Naive thymus-derived CD4-positive, alpha-beta T cell (primary cell): Measurements from ENCODE around the gene UTS2. TPM values are rescaled to one million over a fixed set of nuclear protein-coding genes. Genes with fewer than 3 reads are reported as not detected.

ENCODE experiments used
- ATAC-seq: fragments of 150-1000 bp; cut with Tn5 transposase; 2 replicates; pipeline ENCODE4 v1.10.0; 2021; ENCODE audit warnings: mild to moderate bottlenecking, moderate library complexity
- CTCF ChIA-PET: fragments of 350-600 bp; sonication (Branson Sonifier 250); formaldehyde crosslinking; loops from one replicate; lab custom pipeline; 2021; ENCODE audit warnings: antibody characterized with exemption; lab: Charles Lee
- POLR2A ChIA-PET: fragments of 350-600 bp; sonication (Branson Sonifier 250); formaldehyde crosslinking; loops from one replicate; lab custom pipeline; 2021; ENCODE audit warnings: antibody characterized with exemption, inconsistent platforms; lab: Charles Lee
- DNase-seq, 9 donors: peaks; one replicate each; pipeline versions ENCODE4 v3.0.0 to v3.0.0-alpha.2; 2020 to 2022; ENCODE audit warnings: mixed read lengths in 1 of 9
- H3K27ac ChIP-seq: one replicate; pipeline ENCODE4 v1.7.0; 2013; ENCODE audit warnings: mild to moderate bottlenecking, low read depth, low read length, moderate library complexity
- H3K27me3 ChIP-seq, 2 donors: one replicate each; pipeline ENCODE4 v1.7.0; 2013; ENCODE audit warnings: low read length in 2 of 2, mild to moderate bottlenecking in 2 of 2, moderate library complexity in 2 of 2; ENCODE audit not compliant: control insufficient read depth in 2 of 2, insufficient read depth in 2 of 2
- H3K36me3 ChIP-seq, 3 experiments: 1 replicate in 2 of 3; 2 replicates in 1 of 3; pipeline ENCODE4 v1.7.0; 2013; ENCODE audit warnings: low read length in 3 of 3, mild to moderate bottlenecking in 3 of 3, moderate library complexity in 1 of 3; ENCODE audit not compliant: insufficient read depth in 3 of 3, control insufficient read depth in 2 of 3
- H3K4me1 ChIP-seq, 2 donors: one replicate each; pipeline ENCODE4 v1.7.0; 2013; ENCODE audit warnings: low read length in 2 of 2, mild to moderate bottlenecking in 2 of 2, moderate library complexity in 1 of 2; ENCODE audit not compliant: control insufficient read depth in 2 of 2, insufficient read depth in 2 of 2
- H3K4me3 ChIP-seq: 2 replicates; pipeline ENCODE4 v1.7.0; 2013; ENCODE audit warnings: mild to moderate bottlenecking, low read length
- H3K9me3 ChIP-seq, 3 experiments: 1 replicate in 2 of 3; 2 replicates in 1 of 3; pipeline ENCODE4 v1.7.0; 2013; ENCODE audit warnings: low read length in 3 of 3; ENCODE audit not compliant: control insufficient read depth in 2 of 3
- H3K27ac Mint-ChIP-seq, 9 donors: one replicate each; pipeline ENCODE4 v1.8.0; 2020 to 2022; ENCODE audit warnings: mixed read lengths in 9 of 9, mild to moderate bottlenecking in 8 of 9, moderate library complexity in 5 of 9, inconsistent platforms in 2 of 9
- H3K27me3 Mint-ChIP-seq, 5 donors: one replicate each; pipeline ENCODE4 v1.8.0; 2021 to 2022; ENCODE audit warnings: mixed read lengths in 5 of 5, mild to moderate bottlenecking in 1 of 5
- H3K36me3 Mint-ChIP-seq, 5 donors: one replicate each; pipeline ENCODE4 v1.8.0; 2020 to 2022; ENCODE audit warnings: mixed read lengths in 5 of 5, mild to moderate bottlenecking in 3 of 5, inconsistent platforms in 1 of 5
- H3K4me1 Mint-ChIP-seq, 7 donors: one replicate each; pipeline ENCODE4 v1.8.0; 2020 to 2022; ENCODE audit warnings: mixed read lengths in 7 of 7, mild to moderate bottlenecking in 3 of 7, inconsistent platforms in 1 of 7
- H3K4me3 Mint-ChIP-seq, 10 donors: one replicate each; pipeline ENCODE4 v1.8.0; 2020 to 2022; ENCODE audit warnings: mild to moderate bottlenecking in 10 of 10, mixed read lengths in 10 of 10, moderate library complexity in 6 of 10, inconsistent platforms in 2 of 10
- H3K9me3 Mint-ChIP-seq, 11 donors: one replicate each; pipeline ENCODE4 v1.8.0; 2020 to 2022; ENCODE audit warnings: mixed read lengths in 11 of 11, mild to moderate bottlenecking in 4 of 11, inconsistent platforms in 1 of 11, moderate library complexity in 1 of 11
- intact Hi-C, 2 donors: fragments of 100-400 bp; cut with micrococcal nuclease; formaldehyde crosslinking; loops; one replicate each; pipeline ENCODE4 v1.15.1; 2023
- polyA plus RNA-seq, 2 donors: library from polyadenylated mRNA; unstranded; fragments of 300-500 nt; fragmentation: Illumina TruSeq; gene quantifications; one replicate each; pipeline ENCODE4 v1.2.3, GENCODE V29; 2021
- total RNA-seq, 6 experiments: library from RNA in 5 of 6; stranded (reverse) in 5 of 6; gene quantifications; 1 replicate in 5 of 6; 2 replicates in 1 of 6; pipeline ENCODE4 v1.2.3 and lab custom pipeline; 2021 to 2026

The UTS2 gene
- total and polyA plus RNA-seq, 7 experiments from 2014 or later: 0.39 TPM; not detected in 6

GRCh38 chr1:7842517-7842916, 10.3 kb downstream of the UTS2 start:
- H3K27me3 Mint-ChIP-seq: peaks cover 0 to 2% (median 0%) of the 10 kb centered on the region in 5 donors
- Histone ChIP-seq H3K9me3 (no peaks in the 10 kb centered on the region), H3K36me3 (peaks cover 0 to 21% (median 6%) of the 10 kb centered on the region in 3 experiments), H3K4me1 (no peaks in the 10 kb centered on the region), H3K27me3 (no peaks in the 10 kb centered on the region), H3K4me3 (no peak overlapping the region), H3K27ac (no peak overlapping the region)
- peaks cover 22 to 49% (median 42%) of the 10 kb centered on the region in 5 donors for H3K36me3 Mint-ChIP-seq
- H3K27ac Mint-ChIP-seq: no peak overlapping the region
- DNase-seq (no peak), ATAC-seq (no peak)
- no peak overlapping the region for H3K4me3 Mint-ChIP-seq
- peaks cover 4 to 28% (median 11%) of the 10 kb centered on the region in 11 donors for H3K9me3 Mint-ChIP-seq
- ChIA-PET POLR2A (no interaction called here), CTCF (no interaction called here)
- H3K4me1 Mint-ChIP-seq: no peaks in the 10 kb centered on the region
- intact Hi-C loops: no loop called here

DNA sequence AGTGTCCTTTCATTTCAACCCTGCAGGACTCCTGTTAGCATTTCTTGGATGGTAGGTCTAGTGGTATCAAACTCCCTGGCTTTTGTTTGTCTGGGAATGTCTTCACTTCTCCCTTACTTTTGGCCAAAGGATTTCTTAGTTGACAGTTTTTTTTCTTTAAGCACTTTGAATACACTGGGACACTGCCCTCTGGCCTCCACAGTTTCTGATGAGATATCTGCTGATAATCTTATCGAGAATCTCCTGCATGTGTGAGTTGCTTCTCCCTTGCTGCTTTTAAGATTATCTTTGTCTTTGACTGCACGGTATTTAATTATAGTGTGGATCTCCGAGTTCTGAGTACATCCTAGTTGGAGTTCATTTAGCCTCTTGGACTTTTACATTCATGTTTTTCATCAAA, 13.3 kb downstream of the UTS2 start:
- POLR2A ChIA-PET: no interaction called here
- Histone ChIP-seq H3K36me3 (peaks cover 0 to 45% (median 6%) of the 10 kb centered on the region in 3 experiments), H3K9me3 (no peaks in the 10 kb centered on the region), H3K4me3 (no peak overlapping the region), H3K27me3 (no peaks in the 10 kb centered on the region), H3K27ac (no peak overlapping the region), H3K4me1 (no peaks in the 10 kb centered on the region)
- no peak for ATAC-seq
- CTCF ChIA-PET: no interaction called here
- intact Hi-C loops: no loop called here
- peaks cover 4 to 31% (median 11%) of the 10 kb centered on the region in 11 donors for H3K9me3 Mint-ChIP-seq
- DNase-seq: no peak
- no peak overlapping the region for H3K4me3 Mint-ChIP-seq
- no peaks in the 10 kb centered on the region for H3K4me1 Mint-ChIP-seq
- no peak overlapping the region for H3K27ac Mint-ChIP-seq
- no peaks in the 10 kb centered on the region for H3K27me3 Mint-ChIP-seq
- peaks cover 34 to 72% (median 64%) of the 10 kb centered on the region in 5 donors for H3K36me3 Mint-ChIP-seq

GRCh38 chr1:7838714-7839113, 14.2 kb downstream of the UTS2 start:
- intact Hi-C loops: no loop called here
- no peak overlapping the region for H3K27ac Mint-ChIP-seq
- H3K4me3 Mint-ChIP-seq: no peak overlapping the region
- Histone ChIP-seq H3K27me3 (no peaks in the 10 kb centered on the region), H3K4me1 (no peaks in the 10 kb centered on the region), H3K27ac (no peak overlapping the region), H3K4me3 (no peak overlapping the region), H3K36me3 (peaks cover 0 to 40% (median 6%) of the 10 kb centered on the region in 3 experiments), H3K9me3 (no peaks in the 10 kb centered on the region)
- ChIA-PET CTCF (no interaction called here), POLR2A (no interaction called here)
- ATAC-seq (no peak), DNase-seq (no peak)
- no peaks in the 10 kb centered on the region for H3K4me1 Mint-ChIP-seq
- H3K36me3 Mint-ChIP-seq: peaks cover 28 to 72% (median 64%) of the 10 kb centered on the region in 5 donors
- no peaks in the 10 kb centered on the region for H3K27me3 Mint-ChIP-seq
- H3K9me3 Mint-ChIP-seq: peaks cover 4 to 31% (median 11%) of the 10 kb centered on the region in 11 donors

DNA sequence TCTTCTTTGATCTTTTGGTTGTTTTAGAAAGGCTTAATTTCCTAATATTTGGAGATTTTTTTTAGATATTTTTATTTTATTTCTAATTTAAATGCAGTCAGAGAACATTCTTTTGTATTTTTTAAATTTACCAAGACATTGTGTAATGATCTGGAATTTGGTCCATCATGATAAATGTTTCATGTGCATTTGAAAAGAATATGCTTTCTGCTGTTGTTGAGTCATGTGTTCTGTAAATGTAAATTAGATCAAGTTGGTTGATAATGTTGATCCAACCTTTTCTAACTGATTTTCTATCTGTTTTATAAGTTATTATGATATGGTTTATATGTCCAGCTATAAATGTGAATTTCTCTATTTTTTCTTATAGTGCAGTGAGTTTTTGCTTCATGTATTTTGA, 19.8 kb downstream of the UTS2 start:
- no peaks in the 10 kb centered on the region for H3K27me3 Mint-ChIP-seq
- DNase-seq: no peak
- H3K4me1 ChIP-seq: no peaks in the 10 kb centered on the region
- no peak overlapping the region for H3K4me3 ChIP-seq
- H3K36me3 Mint-ChIP-seq: peaks cover 14 to 45% (median 32%) of the 10 kb centered on the region in 5 donors
- H3K36me3 ChIP-seq: peaks cover 0 to 40% (median 0%) of the 10 kb centered on the region in 3 experiments
- no peak overlapping the region for H3K4me3 Mint-ChIP-seq
- H3K9me3 Mint-ChIP-seq: peaks cover 0 to 8% (median 0%) of the 10 kb centered on the region in 11 donors
- peaks cover 0 to 6% (median under 1%) of the 10 kb centered on the region in 7 donors for H3K4me1 Mint-ChIP-seq
- no peaks in the 10 kb centered on the region for H3K27me3 ChIP-seq
- CTCF ChIA-PET: no interaction called here
- intact Hi-C loops: no loop called here
- ATAC-seq: no peak
- H3K9me3 ChIP-seq: no peaks in the 10 kb centered on the region
- POLR2A ChIA-PET: no interaction called here
- no peak overlapping the region for H3K27ac ChIP-seq
- no peak overlapping the region for H3K27ac Mint-ChIP-seq

DNA sequence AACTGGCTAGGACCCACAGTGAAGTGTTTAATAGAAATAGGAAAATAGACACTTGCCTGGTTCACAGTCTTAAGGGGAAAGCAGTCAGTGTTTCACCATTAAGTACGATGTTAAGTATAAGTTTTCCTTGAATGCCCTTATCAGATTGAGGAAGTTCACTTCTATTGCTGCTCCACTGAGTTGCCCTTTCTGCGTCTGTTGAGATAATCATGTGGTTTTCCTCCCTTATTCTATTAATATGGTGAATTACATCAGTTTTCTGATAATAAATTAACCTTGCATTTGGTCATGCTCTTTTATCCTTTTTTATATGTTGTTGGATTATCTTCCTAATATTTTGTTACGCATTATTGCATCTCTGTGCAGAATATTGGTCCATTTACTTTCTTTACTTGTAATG, 21.4 kb downstream of the UTS2 start:
- Histone ChIP-seq H3K27me3 (no peaks in the 10 kb centered on the region), H3K9me3 (no peaks in the 10 kb centered on the region), H3K4me3 (no peak overlapping the region), H3K27ac (no peak overlapping the region), H3K4me1 (no peaks in the 10 kb centered on the region), H3K36me3 (peaks cover 0 to 31% (median 0%) of the 10 kb centered on the region in 3 experiments)
- H3K36me3 Mint-ChIP-seq: peaks cover 7 to 45% (median 32%) of the 10 kb centered on the region in 5 donors
- ChIA-PET POLR2A (no interaction called here), CTCF (no interaction called here)
- ATAC-seq: no peak
- peaks cover 0 to 9% (median 4%) of the 10 kb centered on the region in 7 donors for H3K4me1 Mint-ChIP-seq
- H3K4me3 Mint-ChIP-seq: no peak overlapping the region
- H3K9me3 Mint-ChIP-seq: peaks cover 0 to 3% (median 0%) of the 10 kb centered on the region in 11 donors
- H3K27me3 Mint-ChIP-seq: no peaks in the 10 kb centered on the region
- DNase-seq: no peak
- no peak overlapping the region for H3K27ac Mint-ChIP-seq
- intact Hi-C loops: no loop called here

DNA sequence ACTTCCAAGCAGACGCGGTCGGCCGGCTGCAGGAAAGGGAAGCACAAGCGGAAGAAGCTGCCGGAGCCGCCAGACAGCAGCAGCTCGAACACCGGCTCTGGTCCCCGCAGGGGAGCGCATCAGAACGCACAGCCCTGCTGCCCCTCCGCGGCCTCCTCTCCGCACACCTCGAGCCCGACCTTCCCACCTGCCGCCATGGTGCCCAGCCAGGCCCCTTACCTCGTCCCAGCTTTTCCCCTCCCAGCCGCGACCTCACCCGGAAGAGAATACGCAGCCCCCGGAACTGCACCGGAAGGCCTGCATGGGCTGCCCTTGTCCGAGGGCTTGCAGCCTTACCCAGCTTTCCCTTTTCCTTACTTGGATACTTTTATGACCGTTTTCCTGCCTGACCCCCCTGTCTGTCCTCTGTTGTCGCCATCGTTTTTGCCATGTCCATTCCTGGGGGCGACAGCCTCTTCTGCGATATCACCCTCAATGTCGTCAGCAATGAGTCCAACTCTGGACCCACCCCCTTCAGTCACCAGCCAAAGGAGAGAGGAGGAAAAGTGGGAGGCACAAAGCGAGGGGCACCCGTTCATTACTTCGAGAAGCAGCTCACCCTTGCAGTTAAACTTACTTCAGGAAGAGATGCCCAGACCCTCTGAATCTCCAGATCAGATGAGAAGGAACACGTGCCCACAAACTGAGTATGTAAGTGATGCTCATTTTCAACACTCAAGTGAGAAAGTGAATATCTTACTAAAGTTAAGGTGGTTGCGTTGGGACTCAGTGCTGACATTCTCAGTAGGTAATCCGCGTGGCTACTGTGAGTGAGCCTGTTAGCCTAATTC, 25.5 kb downstream of the UTS2 start:
- POLR2A ChIA-PET: no interaction called here
- Mint-ChIP-seq H3K27me3 (no peaks in the 10 kb centered on the region), H3K36me3 (peaks cover 2 to 38% (median 20%) of the 10 kb centered on the region in 5 donors), H3K9me3 (no peaks in the 10 kb centered on the region), H3K27ac (peak overlapping the region; percentile 75 to 97 (median 86)), H3K4me1 (peaks cover 0 to 9% (median 4%) of the 10 kb centered on the region in 7 donors), H3K4me3 (peak overlapping the region; percentile 76 to 97 (median 85))
- peak overlapping the region; percentile 23 for H3K4me3 ChIP-seq
- no peaks in the 10 kb centered on the region for H3K27me3 ChIP-seq
- intact Hi-C loops: no loop called here
- peak overlapping the region; percentile 49 for H3K27ac ChIP-seq
- H3K9me3 ChIP-seq: no peaks in the 10 kb centered on the region
- CTCF ChIA-PET: no interaction called here
- peak in 7 of 9 donors; percentile 5 to 48 (median 16) for DNase-seq
- no peaks in the 10 kb centered on the region for H3K4me1 ChIP-seq
- H3K36me3 ChIP-seq: peaks cover 0 to 21% (median 0%) of the 10 kb centered on the region in 3 experiments
- ATAC-seq: peak; percentile 63
